ENCODE measurements around the gene FOXO3.
A peak's percentile ranks its signal among the peaks of the same experiment; 100 is the strongest.

GRCh38 chr6:108651340-108652227 lies 90.9 kb downstream of the FOXO3 start:
- TF ChIP-seq POLR2A (IDR thresholded peaks at IDR 0.05) (peak; percentile 58 to 66), CTCF (IDR thresholded peaks at IDR 0.05 in 4 of 5, conservative IDR thresholded peaks at IDR 0.05 in 1 of 5) (no peak)

All from gastrocnemius medialis (tissue), 4 donors.